HG03378 (cell line): ENCODE results near the gene NPIPA7.
"Not testable (repeated sequence)": the region's sequence is repeated elsewhere in the genome, so short reads cannot be mapped to it uniquely, and the experiment has no call there.

ENCODE experiments used
- ATAC-seq: cut with Tn5 transposase; IDR thresholded peaks from one replicate; pipeline ENCODE4 v1.9.1; 2021; ENCODE audit warnings: mild to moderate bottlenecking, moderate library complexity; ENCODE audit not compliant: unreplicated experiment

The NPIPA7 gene

GRCh38 chr16:16378840-16379239 lies at the start of gene NPIPA7:
NPIPA7 (plus strand) TSS chr16:16379140; CDS start chr16:16379245, 105 bp downstream.
- not testable (repeated sequence) for ATAC-seq

GRCh38 chr16:16331466-16331865 lies 47.5 kb upstream of the NPIPA7 start:
- not testable (repeated sequence) for ATAC-seq

GRCh38 chr16:16357556-16357955 lies 21.4 kb upstream of the NPIPA7 start:
- not testable (repeated sequence) for ATAC-seq

GRCh38 chr16:16358539-16359240 lies 20.2 kb upstream of the NPIPA7 start:
- not testable (repeated sequence) for ATAC-seq

- not testable (repeated sequence) for ATAC-seq
Observed at GRCh38 chr16:16363595-16363994, 15.3 kb upstream of the NPIPA7 start.

GRCh38 chr16:16364100-16364499 lies 14.8 kb upstream of the NPIPA7 start:
- ATAC-seq, result not testable (repeated sequence)

- not testable (repeated sequence) for ATAC-seq
Observed at GRCh38 chr16:16364701-16365100, 14.2 kb upstream of the NPIPA7 start.

- not testable (repeated sequence) for ATAC-seq
Observed at GRCh38 chr16:16365319-16365718, 13.6 kb upstream of the NPIPA7 start.

GRCh38 chr16:16365851-16366250 lies 13.1 kb upstream of the NPIPA7 start:
- not testable (repeated sequence) for ATAC-seq

GRCh38 chr16:16366552-16367284 lies 12.2 kb upstream of the NPIPA7 start:
- not testable (repeated sequence) for ATAC-seq

- not testable (repeated sequence) for ATAC-seq
Observed at GRCh38 chr16:16367285-16367628, 11.7 kb upstream of the NPIPA7 start.

- ATAC-seq, result not testable (repeated sequence)
Observed at GRCh38 chr16:16369081-16369856, 9.7 kb upstream of the NPIPA7 start.

GRCh38 chr16:16371136-16371735 lies 7.7 kb upstream of the NPIPA7 start:
- not testable (repeated sequence) for ATAC-seq

- not testable (repeated sequence) for ATAC-seq
Observed at GRCh38 chr16:16374192-16374591, 4.7 kb upstream of the NPIPA7 start.

- not testable (repeated sequence) for ATAC-seq
Observed at GRCh38 chr16:16399685-16400084, 20.7 kb downstream of the NPIPA7 start.

- ATAC-seq, result not testable (repeated sequence)
Observed at GRCh38 chr16:16402333-16402732, 23.4 kb downstream of the NPIPA7 start.

- ATAC-seq, result not testable (repeated sequence)
Observed at GRCh38 chr16:16404283-16404682, 25.3 kb downstream of the NPIPA7 start.

- ATAC-seq, result not testable (repeated sequence)
Observed at GRCh38 chr16:16405421-16405820, 26.5 kb downstream of the NPIPA7 start.

- ATAC-seq, result not testable (repeated sequence)
Observed at GRCh38 chr16:16408430-16408829, 29.5 kb downstream of the NPIPA7 start.

GRCh38 chr16:16413773-16414172 lies 34.8 kb downstream of the NPIPA7 start:
- not testable (repeated sequence) for ATAC-seq

GRCh38 chr16:16417071-16417470 lies 38.1 kb downstream of the NPIPA7 start:
- not testable (repeated sequence) for ATAC-seq
